PC-9 (cell line): ENCODE results near the gene CDH13. TPM values are rescaled to one million over a fixed set of nuclear protein-coding genes. Genes with fewer than 3 reads are reported as not detected.

Experiments used
- BruUV-seq: library from RNA; stranded (reverse); fragments of 400-500 nt; replicated peaks from 2 replicates; lab custom pipeline; 2021; lab: Mats Ljungman, UMichigan
- CTCF ChIA-PET: fragments of 300-600 bp; sonication (Branson Sonifier 250); formaldehyde crosslinking; loops from one replicate; lab custom pipeline; 2022; ENCODE audit warnings: antibody characterized with exemption; lab: Charles Lee
- POLR2A ChIA-PET: fragments of 300-600 bp; sonication (Branson Sonifier 250); formaldehyde crosslinking; loops from one replicate; lab custom pipeline; 2022; ENCODE audit warnings: antibody characterized with exemption; ENCODE audit not compliant: unreplicated experiment; lab: Charles Lee
- DNase-seq, 2 experiments: peaks; one replicate each; pipeline versions ENCODE4 v3.0.0 to v3.0.0-alpha.2; 2015 to 2022; ENCODE audit warnings: mixed read lengths in 1 of 2
- H2AFZ ChIP-seq: fragments of 200-600 bp; sonication (generic); 2 replicates; pipeline ENCODE4 v1.8.1; 2017; ENCODE audit warnings: antibody characterized with exemption
- H3F3A ChIP-seq: fragments of 200-600 bp; sonication (generic); 2 replicates; pipeline ENCODE4 v1.8.1; 2017; ENCODE audit warnings: antibody characterized with exemption, mild to moderate bottlenecking, low read depth; ENCODE audit not compliant: insufficient read depth
- H3K27ac ChIP-seq: fragments of 200-600 bp; sonication (generic); 2 replicates; pipeline ENCODE4 v1.6.1; 2016; ENCODE audit warnings: mixed run types
- H3K27me3 ChIP-seq: fragments of 200-600 bp; sonication (generic); 2 replicates; pipeline ENCODE4 v1.6.1; 2016; ENCODE audit warnings: low read depth, mixed run types; ENCODE audit not compliant: insufficient read depth
- H3K36me3 ChIP-seq: fragments of 200-600 bp; sonication (generic); 2 replicates; pipeline ENCODE4 v1.6.1; 2016; ENCODE audit warnings: low read depth, mixed run types
- H3K4me1 ChIP-seq: fragments of 200-600 bp; sonication (generic); replicated peaks from 2 replicates; pipeline ENCODE4 v1.6.1; 2016; ENCODE audit warnings: mixed run types; ENCODE audit not compliant: insufficient read depth
- H3K4me2 ChIP-seq: fragments of 200-600 bp; sonication (generic); 2 replicates; pipeline ENCODE4 v1.6.1; 2017; ENCODE audit warnings: mixed run types
- H3K4me3 ChIP-seq: fragments of 200-600 bp; sonication (generic); 2 replicates; pipeline ENCODE4 v1.6.1; 2016; ENCODE audit warnings: mixed run types
- H3K79me2 ChIP-seq: fragments of 200-600 bp; sonication (generic); 2 replicates; pipeline ENCODE4 v1.6.1; 2017; ENCODE audit warnings: low read depth, mixed run types
- H3K9me2 ChIP-seq: fragments of 200-600 bp; sonication (generic); 2 replicates; pipeline ENCODE4 v1.8.1; 2017; ENCODE audit warnings: mild to moderate bottlenecking; ENCODE audit not compliant: insufficient read depth
- H3K9me3 ChIP-seq: fragments of 200-600 bp; sonication (generic); 2 replicates; pipeline ENCODE4 v1.8.1; 2016; ENCODE audit warnings: low read depth; ENCODE audit not compliant: insufficient read depth
- H4K20me1 ChIP-seq: fragments of 200-600 bp; sonication (generic); 2 replicates; pipeline ENCODE4 v1.8.1; 2017; ENCODE audit not compliant: insufficient read depth
- EZH2 ChIP-seq: fragments of 200-600 bp; sonication (generic); IDR thresholded peaks from 2 replicates; pipeline ENCODE4 v1.8.0; 2017; ENCODE audit warnings: antibody characterized with exemption, low read depth
- intact Hi-C: fragments of 100-400 bp; cut with micrococcal nuclease; formaldehyde crosslinking; loops from one replicate; pipeline ENCODE4 v1.10.0; 2022; ENCODE audit not compliant: unreplicated experiment
- total RNA-seq: library from RNA; stranded (reverse); gene quantifications from 2 replicates; pipeline ENCODE4 v1.2.3, GENCODE V29; 2021
- TF ChIP-seq, protein P1 (sequence below): fragments of 200-600 bp; sonication (generic); conservative IDR thresholded peaks from 2 replicates; pipeline ENCODE4 v1.6.1; 2017; ENCODE audit warnings: mixed run types, antibody characterized with exemption, mild to moderate bottlenecking, moderate library complexity

CDH13 gene
- total RNA-seq, 1 experiment from 2014 or later: 0.24 TPM

DNA sequence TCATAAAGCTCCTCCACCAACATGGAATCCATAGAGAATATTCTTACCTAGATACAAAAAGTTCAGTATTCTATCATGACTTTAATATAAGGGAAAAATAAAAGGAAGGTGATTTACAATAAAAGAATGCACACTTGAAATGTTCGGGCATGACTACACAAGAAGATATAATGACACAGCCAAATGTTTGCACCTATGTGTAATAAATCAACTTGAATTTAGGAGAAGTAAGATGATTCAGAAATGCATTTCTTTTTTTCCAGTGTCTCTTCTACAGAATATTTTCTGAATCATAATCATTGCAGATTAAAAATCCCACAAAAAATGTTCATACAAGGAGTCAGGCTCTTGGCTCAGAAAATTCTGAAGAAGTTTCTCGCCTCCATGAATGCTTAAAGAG, 777.0 kb downstream of the CDH13 start:
- Histone ChIP-seq H3K79me2 (no peaks in the 10 kb centered on the region), H3K9me3 (no peaks in the 10 kb centered on the region), H3K4me3 (no peak overlapping the region), H3K9me2 (no peaks in the 10 kb centered on the region), H2AFZ (no peak overlapping the region), H3F3A (no peaks in the 10 kb centered on the region), H4K20me1 (no peaks in the 10 kb centered on the region), H3K36me3 (no peaks in the 10 kb centered on the region), H3K27ac (no peak overlapping the region), H3K4me2 (no peak overlapping the region), H3K4me1 (no peaks in the 10 kb centered on the region), H3K27me3 (peaks cover 8% of the 10 kb centered on the region; the same call in 1 of the 2 replicates)
- ChIA-PET CTCF (no interaction called here), POLR2A (no interaction called here)
- BruUV-seq: no TSS peak
- intact Hi-C loops: no loop called here
- DNase-seq: no peak
- TF ChIP-seq, protein P1, sequence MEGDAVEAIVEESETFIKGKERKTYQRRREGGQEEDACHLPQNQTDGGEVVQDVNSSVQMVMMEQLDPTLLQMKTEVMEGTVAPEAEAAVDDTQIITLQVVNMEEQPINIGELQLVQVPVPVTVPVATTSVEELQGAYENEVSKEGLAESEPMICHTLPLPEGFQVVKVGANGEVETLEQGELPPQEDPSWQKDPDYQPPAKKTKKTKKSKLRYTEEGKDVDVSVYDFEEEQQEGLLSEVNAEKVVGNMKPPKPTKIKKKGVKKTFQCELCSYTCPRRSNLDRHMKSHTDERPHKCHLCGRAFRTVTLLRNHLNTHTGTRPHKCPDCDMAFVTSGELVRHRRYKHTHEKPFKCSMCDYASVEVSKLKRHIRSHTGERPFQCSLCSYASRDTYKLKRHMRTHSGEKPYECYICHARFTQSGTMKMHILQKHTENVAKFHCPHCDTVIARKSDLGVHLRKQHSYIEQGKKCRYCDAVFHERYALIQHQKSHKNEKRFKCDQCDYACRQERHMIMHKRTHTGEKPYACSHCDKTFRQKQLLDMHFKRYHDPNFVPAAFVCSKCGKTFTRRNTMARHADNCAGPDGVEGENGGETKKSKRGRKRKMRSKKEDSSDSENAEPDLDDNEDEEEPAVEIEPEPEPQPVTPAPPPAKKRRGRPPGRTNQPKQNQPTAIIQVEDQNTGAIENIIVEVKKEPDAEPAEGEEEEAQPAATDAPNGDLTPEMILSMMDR: no peak
- TF ChIP-seq EZH2: no peak

DNA sequence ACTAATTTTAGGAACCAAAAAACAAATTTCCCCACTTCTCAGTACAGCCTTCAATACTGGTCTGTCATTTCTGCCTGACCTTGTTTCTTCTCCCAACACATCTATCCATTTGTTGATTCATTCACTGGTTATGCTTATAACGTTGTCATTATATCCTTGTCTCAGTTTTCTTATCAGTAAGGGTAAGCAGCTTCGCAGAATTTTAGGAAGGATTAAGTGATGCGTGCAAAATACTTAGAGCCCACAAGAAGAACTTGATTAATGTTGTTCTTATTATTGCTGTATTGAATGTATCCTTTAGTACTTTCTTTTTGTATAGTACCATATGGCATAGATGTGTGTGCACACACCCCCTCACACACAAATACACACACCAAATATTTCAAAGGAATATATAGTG, 777.5 kb downstream of the CDH13 start:
- Histone ChIP-seq H3K27ac (no peak overlapping the region), H3K4me1 (no peaks in the 10 kb centered on the region), H3K36me3 (no peaks in the 10 kb centered on the region), H3K4me2 (no peak overlapping the region), H3F3A (no peaks in the 10 kb centered on the region), H3K27me3 (peaks cover 8% of the 10 kb centered on the region; the same call in 1 of the 2 replicates), H3K9me3 (no peaks in the 10 kb centered on the region), H2AFZ (no peak overlapping the region), H3K79me2 (no peaks in the 10 kb centered on the region), H3K9me2 (no peaks in the 10 kb centered on the region), H4K20me1 (no peaks in the 10 kb centered on the region), H3K4me3 (no peak overlapping the region)
- BruUV-seq: no TSS peak
- ChIA-PET CTCF (no interaction called here), POLR2A (no interaction called here)
- intact Hi-C loops: no loop called here
- TF ChIP-seq, protein P1: no peak
- TF ChIP-seq EZH2: no peak
- no peak for DNase-seq

GRCh38 chr16:83407928-83408327, 781.2 kb downstream of the CDH13 start:
- intact Hi-C loops: no loop called here
- ChIA-PET CTCF (no interaction called here), POLR2A (no interaction called here)
- no TSS peak for BruUV-seq
- DNase-seq: no peak
- no peaks in the 10 kb centered on the region for H3K9me3 ChIP-seq
- H3K4me2 ChIP-seq: no peak overlapping the region
- peaks cover 8% of the 10 kb centered on the region; the same call in 1 of the 2 replicates for H3K27me3 ChIP-seq
- no peaks in the 10 kb centered on the region for H4K20me1 ChIP-seq
- no peaks in the 10 kb centered on the region for H3K4me1 ChIP-seq
- no peak for TF ChIP-seq EZH2
- TF ChIP-seq, protein P1: no peak
- no peak overlapping the region for H3K4me3 ChIP-seq
- H2AFZ ChIP-seq: no peak overlapping the region
- H3K9me2 ChIP-seq: no peaks in the 10 kb centered on the region
- no peaks in the 10 kb centered on the region for H3K79me2 ChIP-seq
- H3K27ac ChIP-seq: no peak overlapping the region
- H3K36me3 ChIP-seq: no peaks in the 10 kb centered on the region
- no peaks in the 10 kb centered on the region for H3F3A ChIP-seq
